Common myeloid progenitor, CD34-positive (primary cell): ENCODE data around the gene MASP2.
"Not testable (repeated sequence)": the region's sequence is repeated elsewhere in the genome, so short reads cannot be mapped to it uniquely, and the experiment has no call there.

ENCODE experiments used
- CTCF ChIA-PET: fragments of 350-600 bp; sonication (Branson Sonifier 250); formaldehyde crosslinking; loops from one replicate; lab custom pipeline; 2021; ENCODE audit warnings: antibody characterized with exemption; lab: Charles Lee
- POLR2A ChIA-PET: fragments of 350-600 bp; sonication (Branson Sonifier 250); formaldehyde crosslinking; loops from one replicate; lab custom pipeline; 2021; ENCODE audit warnings: antibody characterized with exemption; lab: Charles Lee
- DNase-seq, 3 donors: peaks; one replicate each; pipeline versions ENCODE4 v3.0.0 to v3.0.0-alpha.2; 2013
- H3K27ac ChIP-seq, 2 experiments: 1 replicate in 1 of 2; 2 replicates in 1 of 2; pipeline ENCODE4 v1.7.0; 2013; ENCODE audit warnings: inconsistent platforms in 2 of 2, low read length in 2 of 2, mild to moderate bottlenecking in 2 of 2, low read depth in 1 of 2, moderate library complexity in 1 of 2; ENCODE audit not compliant: severe bottlenecking in 2 of 2, insufficient read depth in 1 of 2, poor library complexity in 1 of 2
- H3K27me3 ChIP-seq, 5 experiments: replicated peaks in 2 of 5; 1 replicate in 3 of 5; 2 replicates in 2 of 5; pipeline versions ENCODE4 v1.6.1 to v1.7.0; 2013; ENCODE audit warnings: low read length in 4 of 5, mild to moderate bottlenecking in 2 of 5, moderate library complexity in 2 of 5, inconsistent platforms in 1 of 5; ENCODE audit not compliant: insufficient read depth in 5 of 5, control insufficient read depth in 4 of 5
- H3K36me3 ChIP-seq, 4 experiments: 1 replicate in 2 of 4; 2 replicates in 2 of 4; pipeline versions ENCODE4 v1.6.1 to v1.7.0; 2013; ENCODE audit warnings: low read length in 3 of 4, control low read depth in 1 of 4, mild to moderate bottlenecking in 1 of 4; ENCODE audit not compliant: control insufficient read depth in 4 of 4, insufficient read depth in 4 of 4
- H3K4me1 ChIP-seq, 4 experiments: 1 replicate in 3 of 4; 2 replicates in 1 of 4; pipeline versions ENCODE4 v1.6.1 to v1.7.1; 2013; ENCODE audit warnings: low read length in 3 of 4, mild to moderate bottlenecking in 3 of 4, control low read depth in 1 of 4, inconsistent platforms in 1 of 4, moderate library complexity in 1 of 4; ENCODE audit not compliant: control insufficient read depth in 4 of 4, insufficient read depth in 4 of 4; ENCODE audit errors: control extremely low read depth in 1 of 4
- H3K4me3 ChIP-seq, 7 experiments: 1 replicate in 4 of 7; 2 replicates in 3 of 7; pipeline versions ENCODE4 v1.5.1 to v1.7.0; 2013; ENCODE audit warnings: mild to moderate bottlenecking in 7 of 7, low read length in 6 of 7, moderate library complexity in 6 of 7, inconsistent platforms in 2 of 7, low read depth in 2 of 7, control low read depth in 1 of 7; ENCODE audit not compliant: insufficient read depth in 4 of 7, control insufficient read depth in 1 of 7; ENCODE audit errors: extremely low read depth in 1 of 7
- H3K9me3 ChIP-seq, 5 experiments: 1 replicate in 4 of 5; 2 replicates in 1 of 5; pipeline versions ENCODE4 v1.6.1 to v1.7.1; 2013; ENCODE audit warnings: low read length in 4 of 5, mild to moderate bottlenecking in 2 of 5, inconsistent platforms in 1 of 5, low read depth in 1 of 5, moderate library complexity in 1 of 5; ENCODE audit not compliant: control insufficient read depth in 4 of 5, insufficient read depth in 2 of 5; ENCODE audit errors: control extremely low read depth in 1 of 5
- WGBS: methylation state at CpG from one replicate; pipeline ENCODE4 v1.1.5; 2013; ENCODE audit not compliant: insufficient coverage; 5-methylcytosine and 5-hydroxymethylcytosine counted together

The MASP2 gene

DNA sequence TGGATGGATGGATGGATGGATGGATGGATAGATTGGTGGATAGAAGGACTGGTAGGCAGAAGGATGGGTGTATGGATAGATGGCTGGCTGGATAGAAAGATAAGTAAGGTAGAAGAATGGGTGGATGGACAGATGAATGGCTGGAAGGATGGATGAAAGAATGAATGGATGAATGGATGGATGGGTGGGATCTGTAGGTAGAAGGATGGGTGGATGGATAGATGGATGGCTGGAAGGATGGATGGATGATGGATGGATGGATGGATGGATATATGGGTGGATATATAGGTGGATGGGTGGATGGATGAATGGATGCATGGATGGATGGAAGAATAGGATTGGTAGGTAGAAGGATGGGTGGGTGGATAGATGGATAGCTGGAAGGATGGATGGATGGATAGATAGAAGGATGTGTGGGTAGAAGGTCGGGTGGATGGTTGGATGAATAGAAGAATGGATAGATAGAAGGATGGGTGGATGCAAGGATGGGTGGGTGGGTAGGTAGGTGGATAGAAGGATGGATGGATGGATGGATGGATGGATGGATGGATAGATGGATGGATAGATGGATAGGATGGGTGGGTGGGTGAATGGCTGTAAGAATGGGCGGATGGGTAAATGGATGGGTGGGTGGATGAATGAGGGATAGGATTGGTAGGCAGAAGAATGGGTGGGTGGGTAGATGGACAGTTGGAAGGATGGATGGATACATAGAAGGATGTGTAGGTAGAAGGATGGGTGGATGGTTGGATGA lies 7.5 kb downstream of the MASP2 start:
- H3K4me1 ChIP-seq: peaks cover 0 to 2% (median 0%) of the 10 kb centered on the region in 4 experiments
- DNase-seq: no peak
- no peaks in the 10 kb centered on the region for H3K36me3 ChIP-seq
- CTCF ChIA-PET: interaction anchor here (2.0 to 2.7 kb wide), 2 partner anchors 10 to 602 kb away, joined by 9 to 11 read pairs; no protein-coding TSS in a partner anchor
- no peak overlapping the region for H3K4me3 ChIP-seq
- 85% methylated on average over 2 of the region's 2 CpGs for WGBS
- POLR2A ChIA-PET: no interaction called here
- H3K27ac ChIP-seq: no peak overlapping the region
- H3K9me3 ChIP-seq: no peaks in the 10 kb centered on the region
- peaks cover 0 to 3% (median 0%) of the 10 kb centered on the region in 5 experiments for H3K27me3 ChIP-seq

DNA sequence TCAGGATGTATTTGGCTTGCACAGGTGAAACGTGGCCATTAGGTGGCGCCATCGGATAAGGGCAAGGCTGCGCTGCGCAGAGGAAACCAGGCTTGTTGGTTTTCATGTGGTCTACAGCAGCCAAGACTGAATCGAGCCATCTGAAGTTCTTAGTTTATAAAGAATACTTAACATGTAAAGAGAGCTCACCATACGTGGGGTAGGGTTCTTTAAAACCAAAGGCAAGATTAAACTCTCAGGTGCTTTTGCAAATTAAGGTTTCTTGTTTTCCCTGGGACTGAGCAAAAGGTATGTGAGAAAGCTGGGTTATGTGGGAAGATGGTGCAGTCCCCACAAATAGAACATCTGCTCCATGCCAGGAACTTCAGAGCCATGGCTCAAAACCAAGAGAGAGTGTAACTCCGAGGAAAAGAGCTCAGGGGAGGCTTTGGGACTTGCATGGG lies 9.3 kb downstream of the MASP2 start:
- Histone ChIP-seq H3K27ac (no peak overlapping the region), H3K4me3 (no peak overlapping the region), H3K9me3 (no peaks in the 10 kb centered on the region), H3K36me3 (no peaks in the 10 kb centered on the region), H3K27me3 (peaks cover 0 to 3% (median 0%) of the 10 kb centered on the region in 5 experiments), H3K4me1 (peaks cover 0 to 2% (median 0%) of the 10 kb centered on the region in 4 experiments)
- WGBS: 2% methylated on average over 7 of the region's 8 CpGs
- DNase-seq: peak; percentile 86 to 95 (median 90)
- ChIA-PET POLR2A (interaction anchor here (0.6 to 1.5 kb wide), 2 partner anchors 17 to 99 kb away, joined by 3 read pairs; no protein-coding TSS in a partner anchor), CTCF (interaction anchor here (0.6 to 2.7 kb wide), 36 partner anchors 8 to 687 kb away, joined by 3 to 26 read pairs (median 4); no protein-coding TSS in a partner anchor)

DNA sequence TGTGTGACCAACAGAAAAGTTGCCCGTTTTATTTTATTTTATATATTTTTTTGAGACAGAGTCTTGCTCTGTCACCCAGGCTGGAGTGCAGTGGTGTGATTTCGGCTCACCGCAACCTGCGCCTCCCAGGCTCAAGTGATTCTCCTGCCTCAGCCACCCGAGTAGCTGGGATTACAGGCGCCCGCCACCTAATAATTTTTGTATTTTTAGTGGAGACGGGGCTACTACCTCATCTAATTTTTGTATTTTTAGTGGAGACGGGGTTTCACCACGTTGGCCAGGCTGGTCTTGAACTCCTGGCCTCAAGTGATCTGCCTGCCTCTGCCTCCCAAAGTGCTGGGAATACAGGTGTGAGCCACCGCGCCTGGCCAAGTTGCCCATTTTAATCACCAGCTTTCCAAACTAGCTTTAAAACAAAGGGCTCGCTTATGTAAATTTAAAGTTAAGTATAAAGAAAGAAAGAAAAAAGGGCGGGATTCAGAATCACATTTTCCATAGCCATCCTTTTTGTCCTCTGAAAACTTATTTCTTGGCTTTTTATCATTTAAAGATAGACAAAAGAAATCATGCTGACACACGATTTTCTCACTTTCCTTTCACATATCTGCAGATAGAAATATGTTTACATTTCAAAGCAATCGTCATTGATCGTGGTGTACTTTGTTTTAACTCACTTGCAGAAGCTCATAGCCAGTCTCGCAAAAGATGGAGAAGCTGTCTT lies 9.9 kb downstream of the MASP2 start:
- WGBS: 72% methylated on average over 12 of the region's 18 CpGs
- not testable (repeated sequence) for H3K27me3 ChIP-seq, H3K36me3 ChIP-seq, H3K9me3 ChIP-seq, DNase-seq, H3K4me3 ChIP-seq, H3K27ac ChIP-seq, H3K4me1 ChIP-seq
- ChIA-PET CTCF (interaction anchor here (0.6 to 2.7 kb wide), 30 partner anchors 9 to 612 kb away, joined by 3 to 26 read pairs (median 4); no protein-coding TSS in a partner anchor), POLR2A (interaction anchor here (0.6 to 1.5 kb wide), 2 partner anchors 16 to 100 kb away, joined by 3 read pairs; no protein-coding TSS in a partner anchor)

DNA sequence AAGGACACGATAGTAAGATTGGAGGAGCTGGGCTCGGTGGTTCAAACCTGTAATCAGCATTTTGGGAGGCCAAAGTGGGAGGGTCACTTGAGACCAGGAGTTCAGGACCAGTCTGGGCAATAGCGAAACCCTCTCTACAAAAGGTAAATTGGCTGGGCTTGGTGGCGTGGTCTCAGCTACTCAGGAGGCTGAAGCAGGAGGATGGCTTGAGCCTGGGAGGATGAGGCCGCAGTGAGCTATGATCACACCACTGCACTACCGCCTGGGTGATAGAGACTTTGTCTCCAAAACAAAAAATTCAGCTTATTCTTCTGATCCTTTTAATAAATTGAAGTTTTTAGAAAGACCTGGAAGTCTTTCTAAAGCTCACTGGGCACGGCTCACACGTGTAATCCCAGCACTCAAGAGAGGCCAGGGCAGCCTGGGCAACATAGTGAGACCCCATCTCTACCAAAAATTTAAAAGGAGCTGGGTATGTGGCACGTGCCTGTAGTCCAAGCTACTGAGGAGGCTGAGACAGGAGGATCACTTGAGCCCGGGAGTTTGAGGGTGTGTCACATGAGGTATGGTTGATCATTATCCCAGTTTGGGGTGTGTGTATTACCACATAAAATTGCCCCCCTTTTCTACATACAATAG lies 15.3 kb downstream of the MASP2 start:
- CTCF ChIA-PET: interaction anchor here (0.9 to 1.8 kb wide), 3 partner anchors 11 to 25 kb away, joined by 3 to 4 read pairs (median 4); no protein-coding TSS in a partner anchor
- H3K4me3 ChIP-seq: no peak overlapping the region
- H3K4me1 ChIP-seq: no peaks in the 10 kb centered on the region
- no peaks in the 10 kb centered on the region for H3K9me3 ChIP-seq
- 100% methylated on average over 4 of the region's 10 CpGs for WGBS
- POLR2A ChIA-PET: no interaction called here
- H3K36me3 ChIP-seq: peaks cover 3 to 19% (median 8%) of the 10 kb centered on the region in 4 experiments
- no peak overlapping the region for H3K27ac ChIP-seq
- no peak for DNase-seq
- no peaks in the 10 kb centered on the region for H3K27me3 ChIP-seq

DNA sequence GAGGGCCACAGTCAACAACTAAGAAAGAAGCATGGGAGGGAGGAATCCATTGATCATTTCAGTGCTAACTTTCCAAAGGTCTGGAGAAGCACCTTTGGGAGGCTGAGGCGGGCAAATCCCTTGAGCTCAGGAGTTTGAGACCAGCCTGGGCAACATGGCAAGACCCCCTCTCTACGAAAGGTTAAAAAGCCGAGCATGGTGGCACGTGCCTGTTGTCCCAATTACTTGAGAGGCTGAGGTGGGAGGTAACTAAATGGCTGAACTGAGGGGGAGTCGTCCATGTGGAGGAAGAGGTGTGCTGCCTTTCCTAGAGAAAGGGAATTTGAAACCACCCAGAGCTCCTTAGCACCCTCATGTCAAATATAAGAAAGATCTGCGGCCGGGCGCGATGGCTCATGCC lies 16.2 kb downstream of the MASP2 start:
- peaks cover 6 to 28% (median 13%) of the 10 kb centered on the region in 4 experiments for H3K36me3 ChIP-seq
- POLR2A ChIA-PET: no interaction called here
- CTCF ChIA-PET: interaction anchor here (1.1 to 1.8 kb wide), 2 partner anchors 10 to 23 kb away, joined by 3 to 4 read pairs; no protein-coding TSS in a partner anchor

DNA sequence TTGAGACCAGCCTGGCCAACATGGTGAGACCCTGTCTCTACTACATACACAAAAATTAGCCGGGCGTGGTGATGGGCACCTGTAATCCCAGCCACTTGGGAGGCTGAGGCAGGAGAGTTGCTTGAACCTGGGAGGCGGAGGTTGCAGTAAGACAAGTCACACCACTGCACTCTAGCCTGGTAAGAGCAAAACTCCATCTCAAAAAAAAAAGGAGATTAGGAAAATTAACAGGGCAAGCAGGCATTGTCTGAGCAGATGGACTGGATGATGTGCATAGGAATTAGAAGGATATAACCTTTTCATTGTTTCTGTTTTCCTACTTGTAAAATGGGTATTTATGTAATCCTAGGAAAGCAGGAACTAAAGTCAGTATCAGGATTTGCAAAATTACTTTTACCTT lies 19.0 kb downstream of the MASP2 start:
- H3K36me3 ChIP-seq: peaks cover 16 to 54% (median 34%) of the 10 kb centered on the region in 4 experiments
- no peak overlapping the region for H3K27ac ChIP-seq
- CTCF ChIA-PET: no interaction called here
- POLR2A ChIA-PET: interaction anchor here (0.7 to 0.9 kb wide), 2 partner anchors 59 to 157 kb away, joined by 5 to 7 read pairs; no protein-coding TSS in a partner anchor
- no peaks in the 10 kb centered on the region for H3K4me1 ChIP-seq
- WGBS: 100% methylated on average over 1 of the region's 3 CpGs
- DNase-seq: no peak
- no peaks in the 10 kb centered on the region for H3K27me3 ChIP-seq
- H3K4me3 ChIP-seq: no peak overlapping the region
- no peaks in the 10 kb centered on the region for H3K9me3 ChIP-seq

More for the DNA sequence above, 16.2 kb downstream of the MASP2 start:
- no peaks in the 10 kb centered on the region for H3K27me3 ChIP-seq
- H3K27ac ChIP-seq: no peak overlapping the region
- H3K4me3 ChIP-seq: no peak overlapping the region
- no peak for DNase-seq
- H3K9me3 ChIP-seq: no peaks in the 10 kb centered on the region
- 92% methylated on average over 6 of the region's 9 CpGs for WGBS
- no peaks in the 10 kb centered on the region for H3K4me1 ChIP-seq
